Karpas-422 (cell line): ENCODE measurements around the gene ZNF45. TPM values are rescaled to one million over a fixed set of nuclear protein-coding genes. Genes with fewer than 3 reads are reported as not detected.
"Not testable (repeated sequence)": the region's sequence is repeated elsewhere in the genome, so short reads cannot be mapped to it uniquely, and the experiment has no call there.

Experiments used
- DNase-seq: peaks from one replicate; pipeline ENCODE4 v3.0.0-alpha.2; 2015
- H2AFZ ChIP-seq: fragments of 200-600 bp; sonication (generic); 2 replicates; pipeline ENCODE4 v1.6.1; 2014; ENCODE audit warnings: antibody characterized with exemption, low read length, mixed read lengths
- H3K27ac ChIP-seq: fragments of 200-600 bp; sonication (generic); 2 replicates; pipeline ENCODE4 v1.5.1; 2014; ENCODE audit warnings: mild to moderate bottlenecking, low read length, moderate library complexity
- H3K27me3 ChIP-seq: fragments of 200-600 bp; sonication (generic); 2 replicates; pipeline ENCODE4 v1.6.1; 2014; ENCODE audit warnings: low read length, mixed read lengths
- H3K36me3 ChIP-seq: fragments of 200-600 bp; sonication (generic); 2 replicates; pipeline ENCODE4 v1.6.1; 2014; ENCODE audit warnings: low read length, mixed read lengths; ENCODE audit not compliant: insufficient read depth
- H3K4me1 ChIP-seq: fragments of 200-600 bp; sonication (generic); 2 replicates; pipeline ENCODE4 v1.6.1; 2014; ENCODE audit warnings: mild to moderate bottlenecking, low read length, mixed read lengths
- H3K4me2 ChIP-seq: fragments of 200-600 bp; sonication (generic); 2 replicates; pipeline ENCODE4 v1.6.1; 2014; ENCODE audit warnings: low read length, low read depth, mild to moderate bottlenecking; ENCODE audit not compliant: poor library complexity, severe bottlenecking
- H3K4me3 ChIP-seq: fragments of 200-600 bp; sonication (generic); 2 replicates; pipeline ENCODE4 v1.5.1; 2014; ENCODE audit warnings: mild to moderate bottlenecking, antibody characterized with exemption, low read length, mixed read lengths
- H3K79me2 ChIP-seq: fragments of 200-600 bp; sonication (generic); 2 replicates; pipeline ENCODE4 v1.6.1; 2014; ENCODE audit warnings: mild to moderate bottlenecking, low read length, mixed read lengths
- H3K9ac ChIP-seq: fragments of 200-600 bp; sonication (generic); 2 replicates; pipeline ENCODE4 v1.6.0; 2014; ENCODE audit warnings: low read length
- H3K9me2 ChIP-seq: fragments of 200-600 bp; sonication (generic), shearing (Covaris generic); replicated peaks from 2 replicates; pipeline ENCODE4 v1.6.0; 2014; ENCODE audit warnings: mild to moderate bottlenecking, low read length, moderate library complexity; ENCODE audit not compliant: insufficient read depth
- H3K9me3 ChIP-seq: fragments of 300-700, 200-600 bp; sonication (generic); 2 replicates; pipeline ENCODE4 v1.6.1; 2014; ENCODE audit warnings: low read length, mixed read lengths
- H4K20me1 ChIP-seq: fragments of 200-600 bp; sonication (generic); 2 replicates; pipeline ENCODE4 v1.6.1; 2014; ENCODE audit warnings: mild to moderate bottlenecking, antibody characterized with exemption, low read length, low read depth; ENCODE audit not compliant: insufficient read depth
- small RNA-seq: library from RNA; depleted of rRNA; stranded (forward); fragments of <200 nt; gene quantifications from one replicate; pipeline ENCODE3, GENCODE V24; 2014
- total RNA-seq: library from RNA; depleted of rRNA; stranded (reverse); fragments of >200 nt; shearing (Covaris generic); gene quantifications from 2 replicates; pipeline ENCODE4 v1.2.3, GENCODE V29; 2014; ENCODE audit warnings: low replicate concordance; rRNA removed

The ZNF45 gene
- total RNA-seq, 1 experiment from 2014 or later = 21.7 TPM

- H3K9ac ChIP-seq, H3K27me3 ChIP-seq, H2AFZ ChIP-seq, H3K4me1 ChIP-seq, H4K20me1 ChIP-seq, H3K9me2 ChIP-seq, H3K4me3 ChIP-seq, H3K27ac ChIP-seq, DNase-seq, H3K79me2 ChIP-seq, H3K4me2 ChIP-seq, H3K36me3 ChIP-seq: not testable (repeated sequence)
- H3K9me3 ChIP-seq = peaks cover 39% of the 10 kb centered on the region
These were observed 68.2 kb downstream of the ZNF45 start for GRCh38 chr19:43866923-43867322.

Small RNA genes within 50 kb of the gene (small RNA-seq; reads per million reads assigned to genes)
- gene AC006213.5 = not detected

Other genes starting within 250 kb of the ZNF45 start
- not detected in 2 replicates for gene IRGC, start 219.2 kb downstream of the ZNF45 start, total RNA-seq
- gene SMG9, start 180.3 kb downstream of the ZNF45 start, total RNA-seq = 11.0 and 27.8 TPM in 2 replicates
- gene KCNN4, start 154.3 kb downstream of the ZNF45 start, total RNA-seq = 0.32 TPM in 1 of 2 replicates, not detected in the other
- not detected in 2 replicates for gene LYPD5, start 132.8 kb downstream of the ZNF45 start, total RNA-seq
- gene ZNF283, start 108.0 kb downstream of the ZNF45 start, total RNA-seq = 14.4 and 18.5 TPM in 2 replicates
- gene ZNF404, start 51.3 kb downstream of the ZNF45 start, total RNA-seq = 0.22 and 2.6 TPM in 2 replicates
- 0.19 TPM in 1 of 2 replicates, not detected in the other for gene ZNF221, start 15.9 kb upstream of the ZNF45 start, total RNA-seq
- not detected in 2 replicates for gene ZNF155, start 48.9 kb upstream of the ZNF45 start, total RNA-seq
- gene ZNF230, start 67.7 kb upstream of the ZNF45 start, total RNA-seq = 2.9 and 4.3 TPM in 2 replicates
- gene ZNF222, start 90.1 kb upstream of the ZNF45 start, total RNA-seq = 1.6 and 1.7 TPM in 2 replicates
- gene ZNF223, start 116.8 kb upstream of the ZNF45 start, total RNA-seq = 0.65 TPM in 1 of 2 replicates, not detected in the other
- gene ZNF284, start 136.9 kb upstream of the ZNF45 start, total RNA-seq = not detected in 2 replicates
- 25.3 and 56.1 TPM in 2 replicates for gene ZNF224, start 159.1 kb upstream of the ZNF45 start, total RNA-seq
- gene ZNF225, start 178.1 kb upstream of the ZNF45 start, total RNA-seq = 5.1 and 5.2 TPM in 2 replicates
- 2.0 and 3.0 TPM in 2 replicates for gene ZNF234, start 206.3 kb upstream of the ZNF45 start, total RNA-seq
- gene ZNF226, start 229.8 kb upstream of the ZNF45 start, total RNA-seq = 10.7 and 26.6 TPM in 2 replicates